ENCODE results near the gene E2F2.
A peak's percentile ranks its signal among the peaks of the same experiment; 100 is the strongest.

The E2F2 gene

DNA sequence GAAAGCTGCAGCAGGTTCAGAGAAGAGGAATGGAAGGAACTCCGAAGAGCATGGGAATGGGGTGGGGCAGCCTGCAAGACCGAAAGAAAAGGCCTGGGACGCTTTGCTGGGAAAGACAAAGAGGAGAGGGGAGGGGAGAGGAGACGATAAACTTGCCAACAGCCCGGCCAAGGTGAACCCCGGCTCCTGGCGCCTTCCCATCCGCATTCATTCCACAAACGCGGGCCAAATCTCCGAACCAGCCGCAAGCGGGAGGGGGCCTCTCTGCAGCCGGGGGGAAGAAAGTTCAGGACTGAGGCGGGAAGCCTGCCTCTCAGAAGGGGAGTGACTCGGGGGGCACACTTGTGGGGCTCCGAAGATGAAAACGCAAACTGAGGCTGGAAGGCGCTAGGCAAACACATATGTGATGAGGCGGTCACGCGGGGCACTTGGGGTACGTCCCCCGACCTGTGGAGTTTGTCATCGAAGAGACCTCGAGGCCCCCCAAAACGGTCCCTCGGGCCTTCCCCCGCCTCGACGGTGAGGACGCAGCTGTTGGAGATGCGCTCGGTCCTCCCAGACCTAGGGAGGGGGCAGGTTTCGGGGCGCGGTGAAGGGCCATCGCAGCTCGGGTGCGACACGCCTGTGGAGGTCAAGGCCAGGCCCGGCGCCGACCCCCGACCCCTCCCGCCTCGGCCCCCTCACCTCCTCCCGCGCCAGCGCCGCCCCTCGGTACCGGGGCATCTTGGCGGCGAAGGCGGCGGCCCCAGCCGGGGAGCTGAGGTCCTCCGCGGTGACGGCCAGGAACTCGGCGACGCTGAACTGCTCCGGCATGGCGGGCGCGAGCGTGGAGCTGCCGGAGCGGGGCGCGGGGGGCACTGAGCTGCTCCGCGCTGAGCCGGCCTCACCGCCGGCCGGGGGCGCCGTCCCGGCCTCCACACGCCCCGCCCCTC, 47.4 kb downstream of the E2F2 start, which contains the start of gene ASAP3:
Gene ASAP3 (minus strand): TSS at position 859 of the 932 bp plus-strand sequence. CDS start 46 bp downstream, at position 813.
- DNase-seq (ENCODE audit: low read depth in 2 of 2), result peak; percentile 10 to 15

DNA sequence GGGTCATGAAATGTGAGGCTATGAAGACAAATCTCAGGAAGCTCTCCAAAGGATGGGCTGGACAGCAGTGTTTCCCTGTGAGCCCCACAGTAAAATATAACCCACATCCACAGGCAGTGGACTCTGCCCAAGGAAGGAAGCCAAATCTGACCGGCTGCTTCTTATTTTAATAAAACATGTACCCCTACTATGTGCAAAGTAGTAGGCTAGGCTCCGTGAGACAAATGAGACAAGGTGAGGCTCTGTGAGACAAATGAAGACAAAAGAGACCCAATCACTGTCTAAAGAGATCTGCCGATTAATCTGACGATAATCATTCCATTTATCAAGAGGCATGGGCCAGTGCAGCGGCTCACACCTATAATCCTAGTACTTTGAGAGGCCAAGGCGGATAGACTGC, 49.1 kb downstream of the E2F2 start:
- no peak for DNase-seq (ENCODE audit: low read depth in 2 of 2)

DNA sequence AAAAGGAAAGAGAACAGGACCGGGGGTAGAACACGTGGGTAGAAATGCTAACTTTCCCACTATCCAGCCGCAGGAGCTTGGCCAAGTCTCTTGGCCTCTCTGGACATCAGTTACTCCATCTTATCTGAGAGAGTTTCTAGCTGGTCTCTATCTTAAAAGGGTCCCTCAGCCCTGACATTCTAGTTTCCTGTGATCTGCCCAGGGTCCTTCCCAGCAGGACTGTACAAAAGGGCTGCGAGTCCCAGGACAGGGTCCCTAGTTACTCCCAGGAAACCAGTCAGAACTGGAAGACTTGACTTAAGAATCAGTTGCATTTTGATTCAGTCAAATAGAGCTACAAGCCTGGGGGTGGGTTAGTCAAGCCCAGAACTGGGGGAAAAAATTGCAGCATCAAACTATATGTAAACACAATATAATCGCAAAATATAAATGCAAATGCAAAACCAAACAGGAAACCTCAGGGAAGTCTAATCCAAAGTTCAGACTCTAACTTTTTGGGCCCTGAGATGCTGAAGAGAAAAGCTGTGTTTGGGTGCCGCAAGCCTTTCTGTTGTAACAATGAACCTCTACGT, 49.9 kb downstream of the E2F2 start:
- DNase-seq (ENCODE audit: low read depth in 2 of 2), result no peak

DNA sequence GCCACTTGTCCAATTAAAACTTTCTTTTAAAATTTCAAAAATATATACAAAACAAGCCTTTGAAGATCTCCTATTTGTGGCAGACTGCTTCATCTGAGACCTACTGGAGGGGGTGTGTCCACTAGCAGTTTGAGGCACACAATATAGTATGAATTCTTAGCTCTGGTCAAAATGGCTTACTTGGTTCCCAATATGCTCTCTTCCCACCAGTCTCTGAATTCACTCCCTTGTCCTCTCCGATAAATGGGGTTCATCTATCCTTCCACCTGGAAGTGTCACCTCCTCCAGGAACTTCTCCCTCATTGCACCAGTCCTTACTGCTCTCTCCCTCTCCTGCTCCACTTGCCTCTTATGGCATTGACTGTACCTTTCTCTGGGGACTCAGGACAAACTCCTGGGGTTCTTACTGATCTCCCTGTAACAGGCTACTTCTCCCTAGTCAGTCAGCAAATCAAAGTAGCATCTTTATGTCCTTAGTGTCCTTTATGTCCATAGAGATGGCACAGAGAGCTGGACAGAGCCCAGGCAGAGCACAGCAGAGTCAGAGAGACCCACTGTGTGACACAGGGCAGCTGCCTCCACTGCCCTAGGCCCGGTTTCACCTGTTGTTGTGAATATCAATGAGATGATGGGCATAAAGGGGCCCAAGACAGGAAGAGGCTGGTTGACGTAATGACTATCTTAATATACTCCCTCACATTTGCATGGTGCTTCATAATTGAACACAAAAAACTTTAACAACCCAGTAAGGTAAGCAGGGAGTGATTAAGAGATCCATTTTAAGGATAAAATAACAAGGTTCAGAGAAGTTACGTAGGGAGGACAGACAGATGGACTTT, 50.6 kb downstream of the E2F2 start:
- DNase-seq (ENCODE audit: low read depth in 2 of 2), result no peak

DNA sequence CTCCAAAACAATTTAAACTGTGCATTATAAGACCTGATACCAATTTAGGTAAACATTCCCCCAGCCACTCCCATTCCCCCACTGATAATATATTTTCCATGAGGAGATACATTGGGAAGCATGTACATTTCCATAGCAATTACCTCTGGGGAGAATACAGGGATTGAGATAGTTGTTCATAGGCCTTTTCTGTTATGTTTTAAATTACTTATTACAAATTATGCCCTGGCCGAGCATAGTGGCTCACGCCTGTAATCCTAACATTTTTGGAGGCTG, 51.4 kb downstream of the E2F2 start:
- no peak for DNase-seq (ENCODE audit: low read depth in 2 of 2)

DNA sequence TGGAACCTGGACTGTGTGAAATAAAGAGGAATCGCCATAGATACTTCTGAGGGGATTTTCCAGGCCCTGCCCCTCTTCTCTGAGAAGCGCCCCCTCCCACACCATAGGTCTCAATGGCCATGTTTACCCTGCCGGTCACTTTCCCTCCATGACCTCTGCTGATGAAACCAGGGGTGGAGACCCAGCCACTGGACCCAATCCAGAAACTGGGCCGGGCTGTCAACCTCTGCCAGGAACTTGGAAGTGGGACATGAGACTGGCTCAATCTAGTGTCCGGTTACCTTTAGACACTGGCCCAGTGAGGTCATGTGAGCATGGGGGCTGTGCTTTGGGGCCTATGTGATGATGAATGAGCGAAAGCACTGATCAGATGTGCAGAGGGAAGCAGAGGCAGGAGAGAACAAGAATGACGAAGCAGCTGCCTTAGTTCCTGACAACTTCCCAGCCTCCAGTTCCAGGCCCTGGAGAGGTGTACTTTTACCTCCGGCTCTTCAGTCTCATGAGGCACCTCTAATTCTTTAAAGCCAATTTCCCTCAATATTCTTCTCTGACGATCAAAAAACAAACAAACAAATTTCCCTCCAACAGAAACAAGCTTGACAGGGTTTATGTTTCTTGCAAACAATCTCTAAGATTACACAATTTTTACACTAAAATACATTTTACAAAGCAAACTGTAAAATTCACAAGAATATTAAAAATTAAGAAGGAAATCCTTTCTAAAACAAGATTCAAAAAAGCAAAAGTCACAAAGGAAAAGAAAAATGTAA, 52.0 kb downstream of the E2F2 start:
- no peak for DNase-seq (ENCODE audit: low read depth in 2 of 2)

DNA sequence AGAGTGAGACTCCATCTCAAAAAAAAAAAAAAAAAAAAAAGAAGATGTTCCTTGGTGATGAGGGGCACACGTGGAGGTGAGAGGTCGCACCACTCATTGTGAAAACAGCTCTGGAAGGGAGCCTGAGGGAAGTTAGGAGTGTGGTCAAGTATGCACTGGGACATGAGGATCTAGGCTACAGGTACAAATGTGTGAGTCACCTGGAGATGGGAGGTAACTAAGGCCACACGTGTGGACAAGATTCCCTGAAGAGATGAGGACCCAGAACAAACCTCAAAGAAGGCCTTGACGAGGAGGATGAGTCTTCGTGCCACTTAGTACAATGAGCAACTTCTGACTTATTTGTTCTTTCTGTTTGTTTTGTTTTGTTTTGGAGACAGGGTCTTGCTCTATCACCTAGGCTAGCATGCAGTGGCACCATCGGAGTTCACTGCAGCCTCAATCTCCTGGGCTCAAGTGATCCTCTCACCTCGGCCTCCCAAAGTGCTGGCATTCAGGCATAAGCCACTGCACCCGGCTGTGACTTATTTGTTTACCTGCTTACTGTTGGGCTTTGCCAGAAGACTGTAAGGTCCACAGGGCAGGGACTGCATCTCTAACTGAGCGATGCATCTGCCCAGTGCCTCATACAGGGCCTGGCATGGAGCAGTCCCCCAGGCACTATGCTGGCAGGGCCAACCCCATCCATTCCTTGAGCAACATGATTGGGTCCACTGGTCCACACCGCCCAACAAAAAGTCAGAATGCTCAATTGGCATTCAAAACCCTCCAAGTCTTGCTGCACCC, 53.5 kb downstream of the E2F2 start:
- no peak for DNase-seq (ENCODE audit: low read depth in 2 of 2)

DNA sequence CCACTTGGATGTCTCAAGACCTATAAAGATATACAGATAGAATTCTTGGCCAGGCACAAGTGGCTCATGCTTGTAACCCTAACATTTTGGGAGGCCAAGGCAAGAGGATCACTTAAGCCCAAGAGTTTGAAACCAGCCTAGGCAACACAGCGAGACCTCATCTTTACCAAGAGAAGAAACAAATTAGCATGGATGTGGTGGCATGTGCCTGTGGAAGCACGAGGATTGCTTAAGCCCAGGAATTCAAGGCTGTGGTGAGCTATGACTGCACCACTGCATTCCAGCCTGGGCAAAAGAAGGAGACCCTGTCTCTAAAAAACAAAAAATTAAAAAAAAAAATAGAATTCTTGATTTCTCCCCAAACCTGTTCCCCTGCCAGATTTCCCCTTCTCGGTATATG, 55.4 kb downstream of the E2F2 start:
- no peak for DNase-seq (ENCODE audit: low read depth in 2 of 2)

DNA sequence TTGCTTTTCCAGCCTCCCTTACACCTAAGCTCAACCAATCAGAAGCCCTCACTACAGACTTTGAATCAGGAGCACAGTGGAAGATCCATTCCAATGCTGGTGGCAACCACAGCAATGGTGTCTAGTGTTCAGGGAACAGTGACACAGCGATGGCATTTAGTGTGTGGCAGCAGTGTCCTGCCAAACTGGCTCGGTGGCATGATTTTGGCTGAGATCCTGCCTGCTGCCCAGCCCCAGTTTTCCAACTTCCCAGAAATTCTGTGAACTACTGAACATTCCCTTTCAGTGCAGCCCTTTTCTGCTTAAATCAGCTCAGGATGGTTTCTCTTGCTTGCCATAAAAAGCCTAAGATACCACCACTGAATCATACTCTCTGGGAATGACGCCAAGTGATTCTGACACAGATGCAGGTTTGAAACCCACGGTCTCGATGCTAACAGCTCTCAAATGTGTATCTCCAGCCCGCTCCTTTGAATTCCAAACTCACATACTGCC, 55.9 kb downstream of the E2F2 start:
- DNase-seq (ENCODE audit: low read depth in 2 of 2), result peak; percentile 94

DNA sequence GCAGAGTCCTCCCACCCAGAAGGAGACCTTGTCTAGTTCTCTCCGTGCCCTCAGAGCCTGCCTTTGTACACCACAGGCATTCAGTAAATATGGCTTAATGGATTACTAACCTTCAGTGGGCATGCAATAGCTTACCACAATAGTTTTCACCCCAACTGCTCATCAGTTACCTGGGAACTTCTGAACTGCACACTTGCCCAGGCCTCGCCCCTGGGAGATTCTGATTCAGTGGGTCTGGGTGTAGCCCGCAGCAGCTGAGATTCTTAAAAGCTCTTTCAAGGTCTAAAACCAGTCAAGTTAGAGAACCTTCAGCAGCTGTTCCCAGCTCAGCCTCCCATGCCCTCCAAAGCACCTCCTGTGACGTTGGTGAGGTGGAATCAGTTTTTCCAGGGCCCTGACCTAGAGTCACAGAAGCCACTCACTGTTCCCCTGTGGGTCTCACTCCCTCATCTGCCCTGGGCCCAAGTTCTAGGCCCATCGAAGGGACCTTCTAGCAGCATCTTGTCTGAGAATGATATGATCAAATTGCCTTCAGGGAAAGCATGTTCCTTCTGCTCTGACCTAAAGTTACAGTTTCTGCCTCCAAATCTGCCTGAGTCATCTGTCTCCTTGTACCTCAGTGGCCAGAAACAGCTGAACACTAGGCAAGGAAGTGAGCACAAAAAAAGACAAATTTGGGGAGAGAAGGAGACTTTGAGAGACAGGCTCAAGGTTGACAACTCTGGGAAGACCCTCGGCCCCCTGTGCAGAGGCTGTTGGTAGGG, 57.8 kb downstream of the E2F2 start:
- no peak for DNase-seq (ENCODE audit: low read depth in 2 of 2)

DNA sequence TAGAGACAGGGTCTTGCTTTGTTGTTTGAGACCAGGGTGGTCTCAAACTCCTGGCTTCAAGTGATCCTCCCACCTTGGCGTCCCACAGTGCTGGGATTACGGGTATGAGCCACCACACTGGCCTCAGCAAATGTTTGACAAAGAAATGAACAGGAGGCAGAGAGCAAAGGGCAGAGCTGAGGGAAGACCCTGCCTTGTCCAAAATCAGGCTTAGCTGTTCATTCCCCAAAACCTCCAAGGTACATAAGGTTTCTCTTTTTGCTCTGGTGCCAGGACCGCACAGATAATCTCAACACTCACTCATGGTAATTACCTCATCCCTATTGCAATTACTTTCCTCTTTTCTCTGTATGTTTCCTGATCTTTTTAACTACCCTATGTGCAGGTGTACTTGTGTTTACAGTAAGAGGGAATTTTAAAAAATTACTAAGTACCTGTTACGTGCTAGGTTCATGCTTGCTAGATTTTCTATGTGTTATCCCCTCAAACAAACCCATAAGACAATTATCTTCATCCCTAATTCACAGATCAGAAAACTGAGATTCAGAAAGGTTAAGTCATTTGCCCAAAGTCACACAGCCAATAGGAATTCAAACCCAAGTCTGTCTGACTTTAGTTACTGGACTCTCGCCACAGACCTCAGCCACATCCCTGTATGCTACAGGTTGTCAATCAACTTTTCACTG, 58.5 kb downstream of the E2F2 start:
- DNase-seq (ENCODE audit: low read depth in 2 of 2), result no peak

DNA sequence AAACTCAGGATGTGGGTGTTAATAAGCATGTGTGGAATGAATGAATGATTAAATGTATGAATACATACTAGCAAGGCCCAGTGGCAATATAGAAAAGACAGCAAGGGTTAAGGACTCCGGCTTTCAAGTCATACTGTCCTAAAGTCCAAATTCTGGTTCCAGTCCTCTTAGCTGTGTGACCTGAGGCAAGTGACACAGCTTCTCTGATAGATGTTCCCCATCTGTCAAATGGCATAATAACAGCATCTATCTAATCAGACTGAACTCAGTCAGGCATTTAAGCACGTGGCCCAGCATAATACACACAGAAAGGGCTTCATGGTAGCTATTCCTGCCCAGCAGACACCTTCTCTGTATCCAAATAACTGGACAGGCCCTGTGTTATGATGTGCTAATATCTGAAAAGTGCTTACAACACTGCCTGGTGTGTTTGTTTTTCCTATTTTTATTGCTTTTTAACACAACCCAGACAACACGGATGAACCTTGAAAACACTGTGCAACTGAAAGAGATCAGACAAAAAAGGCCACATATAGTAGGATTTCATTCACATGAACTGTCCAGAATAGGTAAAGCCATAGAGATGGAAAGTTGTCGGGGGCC, 59.5 kb downstream of the E2F2 start:
- no peak for DNase-seq (ENCODE audit: low read depth in 2 of 2)

DNA sequence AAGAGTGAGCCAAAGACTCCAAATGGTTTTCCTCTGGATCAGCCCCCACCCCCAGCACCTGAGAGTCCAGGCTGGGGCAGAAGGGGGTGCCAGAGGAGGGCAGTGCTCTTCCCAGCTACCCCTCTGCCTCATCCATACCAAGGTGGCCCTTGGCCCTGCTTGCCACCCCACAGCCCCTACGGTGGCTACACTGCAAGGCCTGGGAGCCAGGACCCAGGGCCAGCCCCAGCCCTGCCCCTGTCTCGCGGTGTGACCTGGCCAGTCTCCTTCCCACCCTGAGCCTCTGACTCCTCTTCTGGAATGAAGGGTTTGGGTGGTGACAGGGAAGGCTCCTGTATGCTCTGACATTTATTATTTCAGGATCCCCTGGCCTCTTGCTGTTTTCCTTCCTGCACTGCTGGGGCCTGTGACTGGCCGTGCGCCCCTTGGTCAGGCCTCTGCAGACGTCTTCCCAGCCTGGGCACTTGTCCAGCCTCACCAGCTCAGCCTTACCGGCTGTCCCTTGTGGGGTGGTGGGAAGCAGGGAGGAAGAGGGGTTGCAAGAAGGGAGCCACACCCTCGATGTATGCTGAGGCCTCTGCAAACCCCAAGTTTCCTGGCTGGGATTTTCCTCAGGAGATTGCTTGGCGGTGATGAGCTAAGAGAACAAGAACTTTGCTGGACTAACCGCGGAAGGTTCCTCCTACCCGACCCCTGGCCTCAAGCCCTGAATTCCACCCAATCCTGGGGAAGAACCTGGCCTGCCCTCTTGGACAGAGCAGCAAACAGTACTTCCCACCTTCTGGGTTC, 60.6 kb downstream of the E2F2 start:
- peak; percentile 53 to 62 for DNase-seq (ENCODE audit: low read depth in 2 of 2)

DNA sequence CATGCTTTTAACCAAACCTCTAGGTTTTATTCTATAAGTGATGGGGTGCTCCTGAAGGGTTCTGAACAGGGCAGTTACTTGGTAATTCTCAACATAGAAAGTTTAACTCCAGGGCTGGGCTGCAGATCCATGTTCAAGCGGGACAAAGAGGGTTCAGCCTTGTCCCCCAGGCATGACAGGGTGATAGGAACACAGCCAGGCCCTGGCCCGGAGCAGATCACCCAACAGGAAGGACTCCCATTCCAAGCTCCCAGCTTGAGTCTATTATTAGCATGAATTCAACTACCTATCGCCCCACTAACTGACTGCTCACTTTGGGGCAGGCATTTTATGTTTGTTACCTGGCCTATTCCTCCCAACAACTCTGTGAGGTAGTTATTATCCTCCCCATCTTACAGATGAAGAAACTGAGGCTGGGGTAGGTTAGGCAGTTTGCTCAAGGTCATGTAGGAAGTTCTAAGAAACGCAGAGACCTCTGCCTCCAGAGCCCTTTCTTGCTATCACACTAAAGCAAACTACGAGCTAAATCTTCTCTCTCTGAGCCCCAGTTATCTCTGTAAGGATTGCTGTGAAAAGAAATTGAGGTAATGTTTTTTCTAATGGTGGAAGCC, 61.6 kb downstream of the E2F2 start:
- no peak for DNase-seq (ENCODE audit: low read depth in 2 of 2)

DNA sequence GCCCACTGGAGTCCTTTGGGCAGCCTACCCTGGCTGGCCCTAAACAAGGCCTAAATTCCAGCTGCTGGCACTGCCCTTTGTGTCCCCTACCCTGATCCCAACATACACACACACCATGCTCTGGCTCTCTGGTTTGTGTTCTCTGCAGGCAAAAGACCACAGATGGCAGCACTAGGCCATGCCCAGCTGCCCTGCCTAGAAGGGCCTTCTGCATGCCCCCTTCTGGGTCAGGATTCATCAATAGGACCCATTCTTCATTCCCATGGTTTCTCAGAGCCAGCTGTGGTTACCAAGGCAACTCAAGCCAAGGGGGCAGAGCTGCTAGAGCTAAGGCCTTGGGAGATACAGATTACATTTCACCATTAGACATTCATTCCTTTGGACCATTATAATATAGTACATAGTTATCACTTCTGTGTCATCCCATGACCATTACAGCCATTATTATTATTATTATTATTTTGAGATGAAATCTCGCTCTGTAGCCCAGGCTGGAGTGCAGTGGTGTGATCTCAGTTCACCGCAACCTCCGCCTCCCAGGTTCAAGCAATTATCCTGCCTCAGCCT, 64.5 kb downstream of the E2F2 start:
- no peak for DNase-seq (ENCODE audit: low read depth in 2 of 2)

DNA sequence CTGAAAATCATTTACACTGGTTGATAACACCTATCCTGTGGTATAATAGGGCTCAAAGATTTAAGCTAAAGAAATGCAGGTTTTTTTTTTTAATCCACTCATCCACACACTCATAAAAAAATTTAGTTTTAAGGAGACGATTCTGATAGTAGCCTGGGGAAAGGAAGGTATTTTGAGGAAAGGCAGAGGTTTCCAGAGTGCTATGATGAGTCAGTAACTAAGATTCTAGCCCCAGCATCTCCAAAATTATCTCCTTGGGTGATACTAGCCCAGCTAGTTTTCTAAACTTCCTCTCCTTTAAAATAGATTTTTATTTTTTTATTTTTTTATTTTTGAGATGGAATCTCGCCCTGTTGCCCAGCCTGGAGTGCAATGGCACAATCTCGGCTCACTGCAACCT, 67.7 kb downstream of the E2F2 start:
- DNase-seq (ENCODE audit: low read depth in 2 of 2), result no peak

DNA sequence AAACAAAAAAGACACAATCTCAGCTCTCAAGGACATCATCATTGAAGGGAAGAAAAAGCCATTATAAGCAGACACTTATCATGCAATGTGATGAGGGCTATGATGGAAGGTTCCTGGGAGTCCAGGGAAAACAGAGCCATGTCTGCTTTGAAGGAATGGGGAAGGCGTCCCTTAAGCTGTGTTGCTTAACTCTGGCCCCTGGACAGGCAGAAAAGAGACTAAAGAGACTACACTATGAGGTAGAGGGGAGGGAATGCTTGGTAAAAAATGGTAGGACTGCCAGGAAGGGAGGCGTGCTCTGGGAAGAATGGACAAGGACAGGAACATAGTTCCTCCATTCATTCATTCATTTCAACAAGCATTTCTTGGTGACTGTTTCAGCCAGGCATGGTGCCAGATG, 68.3 kb downstream of the E2F2 start:
- no peak for DNase-seq (ENCODE audit: low read depth in 2 of 2)

DNA sequence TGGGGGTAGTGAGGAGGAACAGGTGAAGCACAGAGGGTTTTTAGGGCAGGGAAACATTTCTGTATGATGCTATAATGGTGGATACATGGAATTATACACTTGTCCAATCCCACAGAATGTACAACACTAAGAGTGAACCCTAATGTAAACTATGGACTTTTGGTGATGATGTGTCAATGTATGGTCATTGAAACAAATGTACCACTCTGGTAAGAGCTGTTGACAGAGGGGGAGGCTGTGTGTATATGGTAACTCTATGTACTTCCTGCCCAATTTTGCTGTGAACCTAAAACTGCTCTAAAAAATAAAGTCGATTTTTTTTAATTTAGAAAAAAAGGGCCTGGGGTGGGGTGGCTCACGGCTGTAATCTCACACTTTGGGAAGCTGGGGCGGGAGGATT, 70.0 kb downstream of the E2F2 start:
- no peak for DNase-seq (ENCODE audit: low read depth in 2 of 2)
